Mucosa of descending colon (tissue), 3 donors: ENCODE measurements around the gene NR2F1. TPM values are rescaled to one million over a fixed set of nuclear protein-coding genes. Genes with fewer than 3 reads are reported as not detected.

Experiments
- ATAC-seq: fragments of 200-7000 bp; cut with Tn5 transposase; one replicate; pipeline ENCODE4 v1.9.1; 2020; ENCODE audit warnings: mild to moderate bottlenecking, moderate library complexity
- DNase-seq, 3 donors: peaks; one replicate each; pipeline ENCODE4 v3.0.0-alpha.2; 2020
- H3K36me3 ChIP-seq: fragments of 200-600 bp; one replicate; pipeline ENCODE4 v1.8.0; 2021; ENCODE audit warnings: low read depth, mild to moderate bottlenecking
- H3K4me1 ChIP-seq: fragments of 200-600 bp; one replicate; pipeline ENCODE4 v1.8.0; 2021; ENCODE audit warnings: low read depth, mild to moderate bottlenecking
- H3K4me3 ChIP-seq: fragments of 200-600 bp; one replicate; pipeline ENCODE4 v1.8.0; 2021; ENCODE audit warnings: mild to moderate bottlenecking
- H3K9me3 ChIP-seq: fragments of 200-600 bp; one replicate; pipeline ENCODE4 v1.8.0; 2021; ENCODE audit warnings: mild to moderate bottlenecking
- CTCF ChIP-seq: fragments of 200-600 bp; IDR thresholded peaks from one replicate; pipeline ENCODE4 v1.8.0; 2022; ENCODE audit warnings: antibody characterized with exemption, mild to moderate bottlenecking
- intact Hi-C, 2 donors: fragments of 100-400 bp; cut with DNase I in 1 of 2; cut with micrococcal nuclease in 1 of 2; formaldehyde crosslinking; loops; one replicate each; pipeline versions ENCODE4 v1.11.0 to v1.11.1; 2022; cut with DNase I, micrococcal nuclease
- total RNA-seq, 3 donors: library from RNA; stranded (reverse); fragmentation: NEBNext Ultra II Directional in 2 of 3; extraction: Animal tissue kit (Norgen Biotek cat#: 25700) in 2 of 3; gene quantifications; one replicate each; pipeline versions ENCODE4 v1.2.1 to v1.2.4, GENCODE V29; 2021 to 2023
- donor health status: DM: no; HTN: no; CAD: no; lungs with moderate emphysema.
- donor health status: DM: no; HTN: no; CAD: no.
- donor health status: DM: no; HTN: yes; CAD: no.

The NR2F1 gene
- total RNA-seq, 3 donors from 2014 or later = 2.3 to 9.1 (median 6.2) TPM

GRCh38 chr5:93610581-93611272 lies 27.7 kb downstream of the NR2F1 start:
- Histone ChIP-seq H3K4me3 (no peak overlapping the region), H3K9me3 (no peaks in the 10 kb centered on the region), H3K36me3 (no peaks in the 10 kb centered on the region), H3K4me1 (no peaks in the 10 kb centered on the region)
- intact Hi-C loops = loop anchor here in 1 of 2 donors (10.0 kb wide), 1 partner anchor 194 kb away; no protein-coding TSS in a partner anchor
- ATAC-seq = no peak
- DNase-seq = no peak
- TF ChIP-seq CTCF = no peak

- H3K4me3 ChIP-seq = no peak overlapping the region
- no peak for DNase-seq
- no peaks in the 10 kb centered on the region for H3K9me3 ChIP-seq
- intact Hi-C loops = loop anchor here in 1 of 2 donors (10.0 kb wide), 1 partner anchor 193 kb away; no protein-coding TSS in a partner anchor
- ATAC-seq = no peak
- H3K4me1 ChIP-seq = no peaks in the 10 kb centered on the region
- no peak for TF ChIP-seq CTCF
- no peaks in the 10 kb centered on the region for H3K36me3 ChIP-seq
Observed at GRCh38 chr5:93611273-93611975, 28.4 kb downstream of the NR2F1 start.

- no peaks in the 10 kb centered on the region for H3K9me3 ChIP-seq
- TF ChIP-seq CTCF = no peak
- intact Hi-C loops = loop anchor here in 1 of 2 donors (10.0 kb wide), 1 partner anchor 193 kb away; no protein-coding TSS in a partner anchor
- H3K4me3 ChIP-seq = no peak overlapping the region
- ATAC-seq (peak; percentile 58), DNase-seq (peak in 2 of 3 donors; percentile 34 to 44)
- no peaks in the 10 kb centered on the region for H3K36me3 ChIP-seq
- no peaks in the 10 kb centered on the region for H3K4me1 ChIP-seq
Observed at GRCh38 chr5:93611976-93612854, 29.2 kb downstream of the NR2F1 start.

GRCh38 chr5:93612855-93613243 lies 29.8 kb downstream of the NR2F1 start:
- DNase-seq (no peak), ATAC-seq (no peak)

More at GRCh38 chr5:93612855-93613243, 29.8 kb downstream of the NR2F1 start:
- Histone ChIP-seq H3K36me3 (no peaks in the 10 kb centered on the region), H3K4me1 (no peaks in the 10 kb centered on the region), H3K4me3 (no peak overlapping the region), H3K9me3 (no peaks in the 10 kb centered on the region)
- intact Hi-C loops = loop anchor here in 1 of 2 donors (10.0 kb wide), 1 partner anchor 192 kb away; no protein-coding TSS in a partner anchor
- TF ChIP-seq CTCF = no peak
